Activated CD4-positive, alpha-beta T cell treated with anti-CD3 and anti-CD28 coated beads for 4 hours (primary cell): Measurements from ENCODE around the gene TEDC1.

Experiments
- DNase-seq, 2 donors: peaks; one replicate each; pipeline ENCODE4 v3.0.0-alpha.2; 2020

Gene TEDC1

DNA sequence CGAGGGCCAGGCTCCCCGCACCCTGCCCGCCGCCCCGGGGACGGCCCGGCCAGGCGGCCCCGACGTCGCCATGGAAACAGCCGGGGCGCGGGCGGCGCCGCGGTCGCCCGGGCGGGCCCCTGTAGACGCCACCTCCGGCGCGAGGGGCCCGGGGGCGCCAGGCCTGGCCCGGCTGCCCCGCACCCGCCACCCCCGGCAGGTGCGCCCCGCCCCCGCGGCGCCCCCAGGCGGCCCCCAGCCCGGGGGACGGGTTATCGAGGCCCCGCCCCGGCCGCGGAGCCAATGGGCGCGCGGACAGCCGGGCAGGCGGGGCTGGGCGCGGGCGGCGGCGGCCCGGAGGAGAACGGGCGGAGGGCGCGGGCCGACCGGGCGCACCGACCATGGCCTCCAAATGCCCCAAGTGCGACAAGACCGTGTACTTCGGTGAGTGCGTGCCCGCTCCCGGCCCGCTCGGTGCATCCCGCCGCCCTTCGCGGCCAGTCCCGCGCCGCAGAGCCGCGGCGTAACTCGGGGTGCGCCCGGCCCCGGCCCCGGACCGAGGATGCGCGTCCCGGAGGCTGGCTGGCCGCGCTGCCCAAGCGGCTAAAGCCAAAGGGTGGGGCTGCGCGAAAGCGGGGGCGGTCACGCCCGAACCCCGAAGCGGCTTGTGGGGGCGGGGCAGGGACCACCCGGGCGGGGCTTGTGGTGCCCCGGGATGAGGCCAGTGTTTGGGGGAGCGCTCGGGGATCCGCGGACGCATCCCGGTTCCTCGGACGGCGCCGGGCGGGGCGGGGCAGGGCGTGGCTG is 16.4 kb upstream of the TEDC1 start, which contains the start of gene CRIP2:
CRIP2 (plus strand) TSS at position 339 of the 786 bp plus-strand sequence; CDS start at position 381, 42 bp downstream.
- no peak for DNase-seq

DNA sequence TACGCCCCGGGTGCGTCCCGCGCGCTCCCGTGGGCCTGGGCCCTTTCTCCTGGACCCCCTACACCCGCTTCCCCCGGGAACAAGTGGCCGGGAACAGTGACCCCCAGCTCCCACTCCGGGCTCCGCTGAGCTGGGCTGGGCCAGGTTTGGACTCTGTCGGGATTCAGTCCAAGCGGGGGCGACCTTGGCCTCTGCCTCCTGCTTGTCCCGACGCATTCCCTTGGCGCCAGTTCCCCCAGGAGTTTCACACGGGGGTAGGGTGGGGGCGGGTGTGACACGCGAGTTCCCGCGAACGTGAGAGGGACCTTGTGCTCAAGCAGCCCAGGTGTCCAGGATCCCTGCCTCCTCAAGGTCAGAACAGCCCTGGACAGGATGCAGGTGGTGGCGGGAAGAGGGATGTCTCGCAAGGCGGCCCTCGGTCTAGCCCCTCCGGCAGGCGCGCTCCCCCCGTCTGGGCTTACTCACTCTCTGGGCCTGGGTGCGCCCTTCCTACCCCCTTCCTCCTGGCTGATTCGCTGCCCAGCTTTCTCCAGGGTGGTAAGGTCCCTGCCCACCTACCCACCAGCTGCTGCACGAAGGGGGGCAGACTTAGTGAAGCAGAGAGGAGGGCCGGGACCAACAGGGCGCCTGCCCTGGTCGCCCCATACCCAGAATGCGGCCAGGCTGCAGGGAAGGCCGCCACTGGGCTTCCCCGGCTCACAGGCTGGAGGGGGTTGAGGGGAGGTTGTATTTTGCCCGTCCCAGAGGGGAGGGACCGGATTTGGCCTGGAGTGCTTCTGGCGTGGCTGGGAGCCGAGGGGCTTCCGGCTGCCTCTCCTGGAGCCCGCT is 15.6 kb upstream of the TEDC1 start:
- no peak for DNase-seq

DNA sequence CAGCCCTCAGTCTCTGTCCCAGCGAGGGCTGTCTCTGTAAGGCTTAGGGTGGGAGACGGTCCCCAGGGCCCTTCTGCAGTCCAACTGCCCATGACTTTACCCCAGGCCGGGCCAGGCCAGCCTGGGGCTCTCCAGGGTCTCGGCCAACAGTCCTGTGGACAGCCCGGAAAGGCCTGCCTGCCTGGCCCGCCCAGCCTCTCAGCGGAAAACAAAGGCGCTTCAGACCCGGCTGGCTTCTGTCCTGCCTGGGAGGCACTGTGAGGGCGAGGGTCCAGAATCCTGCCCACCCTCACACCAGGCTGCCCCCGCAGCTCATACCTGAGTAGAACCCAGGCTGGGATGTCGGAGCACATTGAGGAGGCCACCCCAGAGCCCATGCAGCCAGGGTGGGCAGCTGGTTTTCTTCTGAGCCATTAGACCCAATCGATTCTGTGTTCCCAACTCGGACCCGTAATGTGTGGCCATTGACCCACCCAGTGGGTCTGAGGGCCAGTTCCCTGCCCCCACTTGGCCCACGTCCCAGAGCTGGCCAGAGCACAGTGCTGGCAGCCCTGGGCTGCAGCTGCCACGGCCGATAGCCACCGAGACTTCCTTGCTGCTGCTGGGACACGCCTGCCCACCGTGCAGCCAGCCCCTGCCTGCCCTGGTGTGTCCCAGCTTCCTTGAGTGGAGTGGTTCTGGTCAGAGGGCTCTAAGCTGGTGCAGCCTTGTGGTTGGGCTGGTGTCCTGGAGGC is 14.8 kb upstream of the TEDC1 start:
- no peak for DNase-seq

DNA sequence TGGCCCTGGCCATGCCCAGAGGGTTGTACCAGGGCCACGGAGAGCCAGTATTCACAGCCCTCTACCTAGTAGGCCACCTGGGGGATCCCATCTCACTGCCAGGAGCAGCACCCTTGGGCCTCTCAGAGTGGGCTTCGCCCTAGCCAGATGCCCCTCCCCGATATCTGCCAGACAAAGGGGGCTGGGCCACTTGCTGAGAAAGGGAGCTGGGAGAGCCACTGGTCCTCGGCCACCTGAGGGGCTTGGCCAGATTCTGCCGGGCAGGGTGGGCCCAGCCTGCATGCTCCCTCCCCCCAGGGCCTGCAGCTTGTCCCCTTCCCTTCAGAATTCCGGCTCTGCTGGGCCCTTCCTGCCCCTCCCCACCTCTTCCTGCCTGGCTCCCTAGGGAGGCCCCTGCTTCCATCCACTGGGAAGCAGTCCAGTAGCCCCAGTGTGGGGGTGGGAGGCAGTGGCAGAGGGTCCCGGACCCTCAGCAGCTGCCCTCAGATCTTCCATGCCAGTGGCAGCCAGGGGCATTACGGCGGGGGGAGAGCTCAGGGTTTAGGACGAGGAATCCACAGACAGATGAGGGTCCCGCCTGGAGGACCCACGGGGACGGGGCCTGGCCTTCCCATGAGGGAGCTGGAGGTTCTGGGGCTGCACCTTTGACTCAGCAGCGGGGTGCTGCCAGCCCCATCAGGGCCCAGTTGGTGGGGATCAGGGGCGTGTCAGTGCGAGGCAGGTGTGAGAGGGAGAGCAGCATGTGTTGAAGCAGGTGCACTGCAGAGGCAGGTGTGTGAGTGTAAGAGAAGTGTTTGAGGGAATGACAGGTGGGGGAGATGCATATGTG is 14.0 kb upstream of the TEDC1 start:
- no peak for DNase-seq

DNA sequence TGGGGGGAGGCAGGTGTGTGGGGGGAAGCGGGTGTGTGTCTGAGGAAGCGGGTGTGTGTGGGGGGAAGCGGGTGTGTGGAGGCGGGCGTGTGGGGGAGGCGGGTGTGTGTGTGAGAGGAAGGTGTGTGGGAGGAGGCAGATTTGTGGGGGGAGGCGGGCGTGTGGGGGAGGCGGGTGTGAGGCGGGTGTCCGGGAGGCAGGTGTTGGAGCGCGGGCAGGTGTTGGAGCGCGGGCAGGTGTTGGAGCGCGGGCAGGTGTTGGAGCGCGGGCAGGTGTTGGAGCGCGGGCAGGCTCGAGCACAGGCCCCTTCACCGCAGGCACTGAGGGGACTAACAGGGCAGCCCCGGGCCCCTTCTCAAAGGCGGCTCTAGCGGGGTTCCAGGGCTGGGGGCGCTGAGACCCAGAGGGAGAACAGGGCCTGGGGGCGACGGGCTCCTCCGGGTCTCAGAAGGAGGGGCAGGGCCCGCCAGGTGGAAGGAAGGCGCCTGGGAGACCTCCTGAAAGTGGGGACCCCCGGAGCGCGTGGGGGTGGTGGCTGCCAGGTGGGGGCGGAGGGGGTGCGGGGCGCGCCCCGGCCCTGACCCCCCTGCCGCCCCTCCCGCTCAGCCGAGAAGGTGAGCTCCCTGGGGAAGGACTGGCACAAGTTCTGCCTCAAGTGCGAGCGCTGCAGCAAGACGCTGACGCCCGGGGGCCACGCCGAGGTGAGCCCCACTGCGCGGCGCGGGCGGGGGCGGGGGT is 13.2 kb upstream of the TEDC1 start:
- DNase-seq = peak; percentile 46 to 73

DNA sequence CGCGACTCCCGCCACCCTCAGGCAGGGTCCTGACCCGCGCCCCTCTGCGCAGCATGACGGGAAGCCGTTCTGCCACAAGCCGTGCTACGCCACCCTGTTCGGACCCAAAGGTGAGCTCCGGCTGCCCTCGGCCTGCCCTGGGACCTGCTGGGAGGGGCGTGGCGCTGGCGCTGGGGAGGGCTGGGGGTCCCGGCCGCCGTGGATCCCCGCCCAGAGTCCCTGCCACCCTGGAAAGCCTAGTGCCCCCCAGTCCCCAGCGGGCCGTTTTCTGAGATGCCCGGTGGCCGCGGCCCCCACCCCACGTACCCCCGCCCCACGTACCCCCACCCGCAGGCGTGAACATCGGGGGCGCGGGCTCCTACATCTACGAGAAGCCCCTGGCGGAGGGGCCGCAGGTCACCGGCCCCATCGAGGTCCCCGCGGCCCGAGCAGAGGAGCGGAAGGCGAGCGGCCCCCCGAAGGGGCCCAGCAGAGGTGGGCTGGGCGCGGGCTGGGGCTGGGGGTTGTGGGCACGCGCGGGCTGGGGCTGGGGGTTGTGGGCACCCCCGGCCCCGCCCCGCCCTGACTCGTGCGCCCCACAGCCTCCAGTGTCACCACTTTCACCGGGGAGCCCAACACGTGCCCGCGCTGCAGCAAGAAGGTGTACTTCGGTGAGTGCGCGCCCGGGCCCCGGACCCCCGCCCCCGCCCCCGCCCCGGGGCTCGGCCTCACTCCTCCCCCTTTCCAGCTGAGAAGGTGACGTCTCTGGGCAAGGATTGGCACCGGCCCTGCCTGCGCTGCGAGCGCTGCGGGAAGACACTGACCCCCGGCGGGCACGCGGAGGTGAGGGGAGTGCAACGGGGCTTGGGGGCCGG is 12.4 kb upstream of the TEDC1 start:
- no peak for DNase-seq

DNA sequence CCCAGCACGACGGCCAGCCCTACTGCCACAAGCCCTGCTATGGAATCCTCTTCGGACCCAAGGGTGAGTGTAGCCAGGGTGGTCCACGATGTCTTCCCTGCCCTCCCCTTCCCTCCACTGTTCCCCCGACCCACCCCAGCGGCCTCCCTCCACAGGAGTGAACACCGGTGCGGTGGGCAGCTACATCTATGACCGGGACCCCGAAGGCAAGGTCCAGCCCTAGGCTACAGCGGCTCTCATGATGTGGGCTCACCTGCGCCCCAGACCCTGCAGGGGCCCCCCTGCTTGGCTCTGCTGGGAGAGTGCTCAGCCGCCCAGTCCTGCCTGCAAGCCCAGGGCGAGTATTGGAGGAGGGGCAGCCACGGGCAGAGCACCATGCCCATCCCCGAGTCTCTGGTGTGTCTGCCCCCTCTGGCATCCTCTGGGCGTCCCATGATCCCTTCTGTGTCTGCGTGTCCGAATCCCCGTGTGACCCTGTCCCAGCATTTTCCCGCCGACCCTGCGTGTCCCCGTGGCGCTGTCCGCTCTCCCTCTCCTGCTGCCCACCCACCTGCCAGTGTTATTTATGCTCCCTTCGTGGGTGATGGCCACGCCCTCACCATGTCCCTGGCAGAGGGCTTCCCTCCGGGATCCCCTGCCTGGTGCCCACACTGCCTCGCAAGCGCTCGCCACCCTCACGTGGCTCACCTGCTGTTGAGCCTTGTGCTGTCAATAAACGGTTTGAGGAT is 11.5 kb upstream of the TEDC1 start:
- no peak for DNase-seq

DNA sequence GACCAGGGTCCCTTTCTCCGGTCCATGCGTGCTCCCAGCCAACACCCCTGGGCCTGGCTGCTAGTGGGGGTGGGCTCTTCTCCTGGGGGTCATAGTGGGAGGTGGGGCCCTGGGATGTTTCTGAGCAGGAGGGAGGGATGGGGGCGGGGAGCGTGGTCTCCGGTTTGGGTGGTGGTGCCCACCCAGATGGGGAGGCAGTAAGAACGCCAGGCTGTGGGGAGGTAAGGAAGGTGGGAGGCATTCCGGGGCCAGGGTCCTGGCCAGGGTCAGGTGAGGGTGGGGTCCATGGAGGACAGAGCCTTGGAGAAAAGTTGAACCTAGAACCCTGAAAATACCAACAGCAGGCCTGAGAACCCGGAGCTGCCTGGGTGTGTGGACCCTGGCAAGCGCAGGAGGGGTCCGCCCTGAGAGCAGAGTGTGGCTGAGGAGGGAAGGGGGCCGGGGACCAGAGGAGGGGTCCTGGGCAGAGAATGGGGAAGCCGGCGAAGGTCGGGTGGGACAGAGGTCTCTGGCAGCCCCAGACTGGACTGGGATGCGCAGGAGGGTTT is 10.8 kb upstream of the TEDC1 start:
- no peak for DNase-seq

DNA sequence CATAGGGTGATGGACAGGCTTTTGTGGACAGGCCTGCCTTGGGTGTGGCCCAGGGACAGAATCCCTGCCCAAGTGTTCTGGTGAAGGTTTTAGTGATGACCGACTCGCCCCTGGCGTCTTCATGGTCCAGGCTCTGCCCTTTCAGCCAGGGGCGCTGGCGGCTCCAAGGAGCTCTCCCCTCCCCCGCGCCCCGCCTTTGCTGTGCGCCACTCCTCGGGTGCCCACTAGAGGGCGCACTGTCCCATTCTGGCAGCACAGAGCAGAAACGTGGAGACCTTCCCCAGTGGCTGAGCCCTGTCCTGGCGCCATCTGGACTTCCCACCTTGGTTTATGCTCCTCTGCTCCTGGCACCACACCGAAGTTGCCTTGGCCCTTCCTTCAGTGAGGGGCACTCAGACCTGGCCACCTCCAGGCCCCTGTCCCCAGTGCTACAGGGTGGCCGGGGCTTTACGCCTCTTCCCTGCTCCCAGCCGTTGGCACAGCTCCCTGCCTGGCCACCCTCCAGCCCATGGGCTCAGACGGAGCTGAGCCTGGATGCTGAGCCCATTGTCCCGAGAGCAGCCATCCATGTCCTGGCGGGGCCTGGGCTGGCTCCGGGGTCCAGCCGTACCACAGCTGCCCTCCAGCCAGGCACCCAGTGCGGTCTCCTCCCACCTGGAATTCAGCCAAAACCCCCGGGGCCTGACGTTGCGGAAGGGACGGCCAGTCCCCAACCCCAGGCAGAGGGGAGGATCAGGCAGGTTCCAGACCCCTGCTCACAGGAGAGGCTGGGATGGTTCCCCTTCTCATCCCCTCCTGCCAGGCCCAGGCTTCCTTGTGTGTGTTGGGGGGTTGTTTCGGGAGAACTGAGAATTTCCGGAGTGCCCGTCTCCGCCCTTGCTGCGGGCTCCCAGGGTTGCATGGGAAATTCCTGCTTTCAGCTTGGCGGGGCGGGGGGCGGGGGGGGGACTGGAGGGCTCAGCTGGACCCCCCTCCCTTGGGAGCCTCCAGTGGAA is 9.9 kb upstream of the TEDC1 start:
- DNase-seq = peak; percentile 84 to 89

DNA sequence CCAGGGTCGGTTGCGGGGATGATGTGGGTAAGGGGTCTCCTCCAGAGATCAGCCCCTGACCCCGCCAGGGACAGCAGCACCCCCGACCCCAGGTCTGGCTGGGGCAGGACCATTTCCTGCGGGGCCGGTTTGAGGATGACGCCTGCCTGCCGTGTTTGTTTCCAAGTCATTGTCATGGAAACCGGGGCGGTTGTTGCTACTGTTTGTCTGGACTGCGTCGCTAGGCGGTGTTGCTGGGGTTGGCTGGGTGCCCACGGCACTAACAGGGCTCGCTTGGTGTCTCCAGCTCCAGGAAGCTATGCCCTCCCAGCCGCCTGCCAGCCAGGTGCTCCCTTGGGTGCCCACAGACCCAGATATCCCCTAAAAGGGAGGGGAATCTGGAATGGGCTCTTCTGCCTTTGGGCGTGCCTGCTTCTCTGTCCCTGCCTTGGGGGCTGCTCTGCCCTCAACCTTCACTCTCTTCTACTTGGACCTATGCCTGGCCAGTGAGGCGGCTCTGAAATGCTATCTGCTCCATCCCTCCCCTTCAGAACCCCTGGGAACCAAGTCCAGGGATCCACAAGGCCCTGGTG is 9.1 kb upstream of the TEDC1 start:
- DNase-seq = peak; percentile 88 to 91

DNA sequence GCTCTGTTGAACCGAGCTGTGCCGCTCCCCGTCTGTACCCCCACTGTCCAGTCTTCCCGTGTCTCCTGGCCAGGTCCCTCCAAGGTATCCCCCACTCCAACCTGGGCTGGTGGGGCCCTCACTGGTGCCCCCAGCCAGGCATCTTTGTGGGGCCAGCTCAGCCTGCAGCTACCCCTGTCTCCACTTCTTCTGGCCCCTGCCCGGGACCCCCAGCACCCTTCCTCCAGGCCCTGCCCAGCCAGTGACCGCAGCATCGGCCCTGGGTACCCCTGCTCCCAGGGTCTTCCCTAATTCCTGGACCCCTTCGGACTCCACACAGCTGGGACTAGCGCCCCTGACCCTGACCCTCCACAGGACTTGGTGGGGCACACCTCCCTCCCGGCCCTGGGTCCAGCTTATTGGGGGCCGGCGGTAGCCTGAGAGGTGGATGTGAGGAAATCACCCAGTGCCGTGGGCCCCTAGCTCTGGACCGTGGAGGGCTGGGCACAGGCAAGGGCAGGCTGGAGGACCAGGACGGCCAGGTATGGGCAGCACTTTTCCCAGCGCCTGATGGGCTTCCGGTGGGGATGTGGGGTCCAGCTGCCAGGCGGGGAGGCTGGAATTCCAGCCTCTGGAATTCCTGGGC is 8.4 kb upstream of the TEDC1 start:
- no peak for DNase-seq

DNA sequence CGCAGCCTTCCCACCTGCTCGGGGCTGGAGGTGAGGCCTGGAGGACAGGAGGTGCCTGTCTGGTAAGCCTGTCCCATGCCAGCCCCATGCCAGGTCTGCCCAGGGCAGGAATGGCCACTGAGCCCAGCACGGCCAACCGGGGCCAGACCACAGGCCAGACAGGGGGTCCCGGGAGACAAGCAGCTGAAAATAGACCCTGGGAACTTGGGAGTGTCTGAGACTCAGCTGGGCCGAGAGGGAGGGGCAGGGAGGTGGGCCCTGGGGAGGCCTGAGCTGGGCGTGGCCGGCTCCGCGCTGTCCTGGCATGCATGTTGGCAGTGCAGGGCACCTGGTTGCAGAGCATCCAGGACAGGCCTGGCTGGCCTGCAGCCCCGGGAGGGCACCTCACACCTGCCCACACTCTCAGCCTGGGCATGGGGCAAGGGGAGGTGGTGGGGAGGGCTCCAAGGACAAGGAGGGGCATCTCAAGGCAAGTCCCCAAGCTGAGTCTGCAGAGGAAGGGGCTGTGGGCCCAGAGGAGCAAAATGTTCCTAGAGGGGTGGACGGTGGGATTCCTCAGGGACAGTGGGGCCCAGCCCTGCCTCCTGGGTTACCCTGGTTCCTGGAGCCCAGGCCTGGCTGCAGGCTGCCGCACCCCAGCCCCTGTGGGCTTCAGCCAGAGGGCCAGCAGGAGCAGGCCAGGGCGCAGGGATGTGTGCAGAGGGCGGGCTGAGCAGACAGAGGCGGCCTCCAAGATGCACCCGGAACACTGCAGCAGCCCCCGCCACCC is 7.6 kb upstream of the TEDC1 start:
- no peak for DNase-seq

DNA sequence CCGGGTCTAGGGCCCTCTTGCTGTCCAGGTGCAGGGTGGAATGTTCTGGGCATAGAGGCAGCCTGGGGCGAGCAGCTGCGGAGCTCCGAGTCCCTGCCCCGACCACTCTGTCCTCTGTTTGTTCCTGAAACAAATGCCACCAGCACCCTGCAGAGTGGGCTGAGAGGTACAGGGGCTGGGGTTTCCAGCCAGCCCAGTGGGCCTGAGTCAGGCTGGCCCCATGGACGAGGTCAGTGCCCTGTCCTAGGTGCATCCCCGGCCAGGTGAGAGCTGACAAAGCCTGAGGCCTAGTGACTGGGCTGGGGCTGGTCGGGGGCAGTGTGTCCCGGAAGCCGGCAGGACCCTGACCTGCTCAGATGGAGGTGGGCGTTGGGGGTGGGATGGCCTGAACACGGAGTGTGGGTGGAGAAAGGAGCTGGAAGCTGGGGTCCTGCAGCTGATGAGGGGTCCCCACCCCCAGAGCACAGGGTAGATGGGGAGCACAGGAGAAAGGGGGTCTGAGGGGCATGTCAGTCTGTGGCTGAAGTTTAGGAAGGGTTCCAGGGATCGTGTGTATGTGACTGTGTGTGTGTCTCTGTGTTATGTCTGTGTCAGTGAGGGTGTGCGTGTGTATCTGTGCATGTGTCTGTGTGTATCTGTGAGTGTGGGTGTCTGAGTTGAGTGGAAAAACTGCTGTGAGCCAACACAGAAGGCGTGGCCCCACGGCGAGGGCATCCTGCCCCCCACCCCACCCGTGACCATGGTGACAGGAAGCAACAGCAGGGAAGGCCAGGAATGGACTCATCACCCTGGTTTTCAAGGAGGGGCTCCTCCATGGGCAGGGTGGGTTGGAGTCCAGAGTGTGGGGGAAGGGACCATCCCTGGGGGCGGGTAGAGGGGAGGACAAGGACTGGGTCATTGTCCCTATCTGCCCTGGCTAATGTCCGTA is 6.7 kb upstream of the TEDC1 start:
- DNase-seq = peak; percentile 68 to 78

DNA sequence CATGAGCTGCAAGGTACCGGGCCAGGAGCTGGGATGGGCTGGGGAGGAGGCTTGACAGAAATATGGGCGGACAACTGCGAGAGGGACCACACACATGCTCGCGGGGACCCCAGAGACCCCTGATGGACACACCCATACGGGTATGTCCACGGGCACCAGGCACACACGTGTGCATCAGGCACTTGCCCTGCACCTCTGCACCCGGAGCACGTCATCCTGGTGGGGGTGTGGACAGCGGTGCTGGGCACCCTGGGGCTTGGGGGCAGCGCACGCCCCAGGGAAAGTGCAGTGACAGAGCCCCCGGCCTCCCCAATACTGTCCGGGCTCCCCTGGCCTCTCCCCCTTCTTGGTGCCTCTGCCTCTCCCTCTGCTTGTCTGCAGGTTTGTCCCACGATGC is 6.1 kb upstream of the TEDC1 start:
- no peak for DNase-seq

DNA sequence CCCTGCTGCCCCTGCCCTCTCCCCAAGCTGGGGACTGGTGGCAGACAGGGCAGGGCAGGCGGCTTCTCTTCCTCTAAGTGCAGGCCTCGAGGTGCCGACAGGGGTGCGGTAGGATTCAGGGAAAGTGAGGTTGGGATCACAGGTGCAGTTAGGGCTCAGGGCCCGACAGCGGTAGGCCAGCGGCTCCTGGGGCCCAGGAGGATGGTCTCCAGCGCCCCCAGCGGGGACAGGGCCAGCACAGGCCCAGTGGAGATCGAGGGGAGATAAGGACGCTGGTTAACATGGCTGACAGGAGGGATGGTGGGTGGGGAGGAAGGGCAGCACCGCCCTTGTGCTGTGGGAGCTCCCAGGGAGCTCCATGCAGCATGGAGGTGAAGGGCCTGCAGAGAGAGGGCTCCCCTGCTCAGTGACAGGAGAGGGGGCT is 5.3 kb upstream of the TEDC1 start:
- DNase-seq = no peak
